Fibroblast of mammary gland (primary cell): ENCODE measurements around the gene CD68.

Experiments used
- DNase-seq: peaks from one replicate; pipeline ENCODE4 v3.0.0-alpha.2; 2010; ENCODE audit warnings: low read depth
- H3K4me3 ChIP-seq: 2 replicates; pipeline ENCODE4 v1.5.1; 2011; ENCODE audit warnings: low read depth, mild to moderate bottlenecking, low read length, moderate library complexity; ENCODE audit not compliant: control insufficient read depth
- CTCF ChIP-seq: conservative IDR thresholded peaks from 2 replicates; pipeline ENCODE4 v1.5.1; 2011; ENCODE audit warnings: low read depth, low read length, inconsistent platforms; ENCODE audit not compliant: control insufficient read depth, insufficient read depth

Gene CD68

GRCh38 chr17:7559320-7560171 is 19.9 kb upstream of the CD68 start:
- TF ChIP-seq CTCF: no peak
- H3K4me3 ChIP-seq: no peak overlapping the region
- DNase-seq: no peak

DNA sequence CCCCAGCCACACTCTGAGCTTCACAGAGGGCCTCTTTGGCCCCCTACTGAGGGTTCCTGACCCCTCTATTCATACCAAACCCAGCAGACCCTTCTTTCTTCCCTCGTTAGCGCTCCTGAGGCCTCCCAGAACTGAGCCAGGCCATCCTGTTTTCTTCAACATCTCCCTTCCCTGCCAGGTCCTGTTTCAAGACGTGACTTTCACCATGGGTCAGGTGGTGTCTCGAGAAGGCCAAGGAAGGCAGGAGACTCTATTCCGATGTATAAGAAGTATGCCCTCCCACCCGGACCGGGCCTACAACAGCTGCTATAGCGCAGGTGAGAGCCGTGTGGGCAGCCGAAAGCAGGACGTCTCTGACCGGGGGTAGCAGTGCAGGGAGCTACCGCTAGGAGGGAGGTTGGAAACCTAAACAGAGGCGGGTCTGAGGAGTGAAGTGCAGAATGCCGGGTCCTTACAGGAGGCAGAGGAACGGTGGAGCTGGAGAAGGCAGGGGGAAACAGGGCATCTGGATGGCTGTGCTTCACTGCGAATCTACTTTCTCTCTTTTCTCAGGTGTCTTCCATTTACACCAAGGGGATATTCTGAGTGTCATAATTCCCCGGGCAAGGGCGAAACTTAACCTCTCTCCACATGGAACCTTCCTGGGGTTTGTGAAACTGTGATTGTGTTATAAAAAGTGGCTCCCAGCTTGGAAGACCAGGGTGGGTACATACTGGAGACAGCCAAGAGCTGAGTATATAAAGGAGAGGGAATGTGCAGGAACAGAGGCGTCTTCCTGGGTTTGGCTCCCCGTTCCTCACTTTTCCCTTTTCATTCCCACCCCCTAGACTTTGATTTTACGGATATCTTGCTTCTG is 19.0 kb upstream of the CD68 start:
- peak overlapping the region; percentile 63 for H3K4me3 ChIP-seq
- DNase-seq: peak; percentile 65
- TF ChIP-seq CTCF: peak; percentile 81

GRCh38 chr17:7561028-7561575 is 18.3 kb upstream of the CD68 start:
- H3K4me3 ChIP-seq: peak overlapping the region; percentile 63
- peak; percentile 77 for DNase-seq
- peak; percentile 72 for TF ChIP-seq CTCF

- DNase-seq: peak; percentile 83
- TF ChIP-seq CTCF: no peak
These were observed 17.7 kb upstream of the CD68 start, which contains the start of gene SENP3 for GRCh38 chr17:7561589-7562207. Gene SENP3, plus strand, starts transcription at chr17:7561919. Its CDS starts 1,158 bp downstream, at chr17:7563077.

GRCh38 chr17:7562208-7562605 is 17.2 kb upstream of the CD68 start:
- TF ChIP-seq CTCF: no peak
- H3K4me3 ChIP-seq: peak overlapping the region; percentile 78
- DNase-seq: no peak

More at GRCh38 chr17:7561589-7562207, 17.7 kb upstream of the CD68 start, which contains the start of gene SENP3:
- peak within 1 kb of the TSS; percentile 78 for H3K4me3 ChIP-seq
